ENCODE data around the gene LMF1. TPM values are rescaled to one million over a fixed set of nuclear protein-coding genes. Genes with fewer than 3 reads are reported as not detected.
A peak's percentile ranks its signal among the peaks of the same experiment; 100 is the strongest.

The LMF1 gene
- total RNA-seq, 1 donor, result 35.8 TPM

GRCh38 chr16:933581-933980 lies 37.2 kb downstream of the LMF1 start:
- DNase-seq (ENCODE audit: insufficient read length, low spot score, missing footprints), result peak; percentile 80
- no peak overlapping the region for H3K4me2 ChIP-seq (ENCODE audit: insufficient read depth, low read length)

DNA sequence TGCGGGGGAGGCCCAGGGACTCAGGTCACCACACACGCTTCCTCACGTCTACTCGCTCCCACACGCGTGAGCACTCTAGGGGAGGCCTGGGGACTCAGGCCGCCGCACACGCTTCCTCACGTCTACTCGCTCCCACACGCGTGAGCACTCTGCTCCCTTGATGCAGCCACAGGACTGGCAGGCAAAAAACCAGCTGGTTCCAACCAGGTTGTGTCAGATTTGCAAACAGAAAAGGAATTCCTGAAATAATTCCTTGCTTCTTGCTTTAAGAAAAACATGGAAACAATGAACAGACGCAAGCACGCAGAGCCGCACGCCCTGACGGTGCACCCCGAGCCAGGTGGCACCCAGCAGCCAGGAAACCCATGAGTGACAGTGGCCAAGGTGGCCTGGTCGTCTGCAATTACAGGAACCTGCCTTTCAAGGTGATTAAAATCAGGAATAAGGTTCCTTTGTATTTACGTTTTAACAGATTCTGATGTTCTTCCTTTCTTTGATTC lies 37.9 kb downstream of the LMF1 start:
- Histone ChIP-seq H4K20me1 (ENCODE audit: insufficient read depth, low read length) (no peaks in the 10 kb centered on the region), H3K4me1 (ENCODE audit: insufficient read depth, low read length) (no peaks in the 10 kb centered on the region), H3K27me3 (ENCODE audit: insufficient read depth, low read length) (no peaks in the 10 kb centered on the region), H2AFZ (ENCODE audit: low read length) (no peak overlapping the region), H3K79me2 (ENCODE audit: insufficient read depth, low read length) (no peaks in the 10 kb centered on the region), H3K36me3 (ENCODE audit: insufficient read depth, low read length) (no peaks in the 10 kb centered on the region), H3K9me3 (ENCODE audit: low read depth, low read length) (no peaks in the 10 kb centered on the region), H3K4me2 (ENCODE audit: insufficient read depth, low read length) (no peak overlapping the region), H3K4me3 (ENCODE audit: insufficient read depth, low read length) (no peak overlapping the region), H3K27ac (ENCODE audit: low read depth, low read length) (no peak overlapping the region)
- TF ChIP-seq CTCF (IDR thresholded peaks at IDR 0.05; ENCODE audit: extremely low read depth, low read depth, low read length), result no peak
- no peak for DNase-seq (ENCODE audit: insufficient read length, low spot score, missing footprints)

More at GRCh38 chr16:933581-933980, 37.2 kb downstream of the LMF1 start:
- Histone ChIP-seq H3K27ac (ENCODE audit: low read depth, low read length) (no peak overlapping the region), H2AFZ (ENCODE audit: low read length) (no peak overlapping the region), H3K4me1 (ENCODE audit: insufficient read depth, low read length) (no peaks in the 10 kb centered on the region), H3K36me3 (ENCODE audit: insufficient read depth, low read length) (no peaks in the 10 kb centered on the region), H4K20me1 (ENCODE audit: insufficient read depth, low read length) (no peaks in the 10 kb centered on the region), H3K79me2 (ENCODE audit: insufficient read depth, low read length) (no peaks in the 10 kb centered on the region), H3K9me3 (ENCODE audit: low read depth, low read length) (no peaks in the 10 kb centered on the region), H3K27me3 (ENCODE audit: insufficient read depth, low read length) (no peaks in the 10 kb centered on the region), H3K4me3 (ENCODE audit: insufficient read depth, low read length) (no peak overlapping the region)
- no peak for TF ChIP-seq CTCF (IDR thresholded peaks at IDR 0.05; ENCODE audit: extremely low read depth, low read depth, low read length)

GRCh38 chr16:931626-932500 lies 38.9 kb downstream of the LMF1 start:
- Histone ChIP-seq H3K36me3 (ENCODE audit: insufficient read depth, low read length) (no peaks in the 10 kb centered on the region), H2AFZ (ENCODE audit: low read length) (no peak overlapping the region), H3K4me1 (ENCODE audit: insufficient read depth, low read length) (no peaks in the 10 kb centered on the region), H3K27me3 (ENCODE audit: insufficient read depth, low read length) (no peaks in the 10 kb centered on the region), H3K79me2 (ENCODE audit: insufficient read depth, low read length) (no peaks in the 10 kb centered on the region), H4K20me1 (ENCODE audit: insufficient read depth, low read length) (no peaks in the 10 kb centered on the region), H3K4me3 (ENCODE audit: insufficient read depth, low read length) (no peak overlapping the region), H3K27ac (ENCODE audit: low read depth, low read length) (no peak overlapping the region), H3K9me3 (ENCODE audit: low read depth, low read length) (no peaks in the 10 kb centered on the region), H3K4me2 (ENCODE audit: insufficient read depth, low read length) (no peak overlapping the region)
- no peak for DNase-seq (ENCODE audit: insufficient read length, low spot score, missing footprints)
- TF ChIP-seq CTCF (IDR thresholded peaks at IDR 0.05; ENCODE audit: extremely low read depth, low read depth, low read length), result no peak

DNA sequence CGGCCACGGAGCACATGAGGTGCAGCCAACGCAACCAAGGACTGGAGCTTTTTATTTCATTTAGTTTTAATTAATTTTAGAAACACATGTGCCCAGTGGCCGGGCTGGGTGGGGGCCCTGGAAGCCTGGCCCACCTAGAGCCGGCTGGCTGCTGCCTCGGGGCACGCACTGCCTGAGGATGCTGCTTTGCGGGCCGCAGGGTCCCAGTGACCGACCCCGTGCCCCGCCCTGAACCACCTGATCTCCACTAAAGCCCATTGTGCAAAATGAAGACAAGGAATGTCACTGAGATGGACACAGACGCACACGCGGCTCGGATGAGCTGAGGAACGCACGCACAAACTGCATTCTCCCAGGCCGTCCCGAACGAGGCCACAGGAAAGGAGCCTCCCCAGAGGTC lies 39.6 kb downstream of the LMF1 start:
- no peak for DNase-seq (ENCODE audit: insufficient read length, low spot score, missing footprints)
- Histone ChIP-seq H3K4me3 (ENCODE audit: insufficient read depth, low read length) (no peak overlapping the region), H3K36me3 (ENCODE audit: insufficient read depth, low read length) (no peaks in the 10 kb centered on the region), H2AFZ (ENCODE audit: low read length) (no peak overlapping the region), H4K20me1 (ENCODE audit: insufficient read depth, low read length) (no peaks in the 10 kb centered on the region), H3K27ac (ENCODE audit: low read depth, low read length) (no peak overlapping the region), H3K4me1 (ENCODE audit: insufficient read depth, low read length) (no peaks in the 10 kb centered on the region), H3K79me2 (ENCODE audit: insufficient read depth, low read length) (no peaks in the 10 kb centered on the region), H3K9me3 (ENCODE audit: low read depth, low read length) (no peaks in the 10 kb centered on the region), H3K27me3 (ENCODE audit: insufficient read depth, low read length) (no peaks in the 10 kb centered on the region), H3K4me2 (ENCODE audit: insufficient read depth, low read length) (no peak overlapping the region)
- no peak for TF ChIP-seq CTCF (IDR thresholded peaks at IDR 0.05; ENCODE audit: extremely low read depth, low read depth, low read length)

All from osteoblast (primary cell).